DND-41 (cell line): ENCODE results near the gene TBCD.

Experiments
- CTCF ChIP-seq: IDR thresholded peaks from 2 replicates; pipeline ENCODE4 v1.5.1; 2012; ENCODE audit warnings: borderline replicate concordance, low read length, moderate library complexity, mild to moderate bottlenecking; ENCODE audit not compliant: poor library complexity, severe bottlenecking; ENCODE audit errors: extremely low read depth
- EZH2 ChIP-seq: IDR thresholded peaks from 3 replicates; pipeline ENCODE4 v1.6.1; 2012; ENCODE audit warnings: borderline replicate concordance, low read depth, mild to moderate bottlenecking, moderate library complexity, low read length, inconsistent platforms; ENCODE audit not compliant: severe bottlenecking

DNA sequence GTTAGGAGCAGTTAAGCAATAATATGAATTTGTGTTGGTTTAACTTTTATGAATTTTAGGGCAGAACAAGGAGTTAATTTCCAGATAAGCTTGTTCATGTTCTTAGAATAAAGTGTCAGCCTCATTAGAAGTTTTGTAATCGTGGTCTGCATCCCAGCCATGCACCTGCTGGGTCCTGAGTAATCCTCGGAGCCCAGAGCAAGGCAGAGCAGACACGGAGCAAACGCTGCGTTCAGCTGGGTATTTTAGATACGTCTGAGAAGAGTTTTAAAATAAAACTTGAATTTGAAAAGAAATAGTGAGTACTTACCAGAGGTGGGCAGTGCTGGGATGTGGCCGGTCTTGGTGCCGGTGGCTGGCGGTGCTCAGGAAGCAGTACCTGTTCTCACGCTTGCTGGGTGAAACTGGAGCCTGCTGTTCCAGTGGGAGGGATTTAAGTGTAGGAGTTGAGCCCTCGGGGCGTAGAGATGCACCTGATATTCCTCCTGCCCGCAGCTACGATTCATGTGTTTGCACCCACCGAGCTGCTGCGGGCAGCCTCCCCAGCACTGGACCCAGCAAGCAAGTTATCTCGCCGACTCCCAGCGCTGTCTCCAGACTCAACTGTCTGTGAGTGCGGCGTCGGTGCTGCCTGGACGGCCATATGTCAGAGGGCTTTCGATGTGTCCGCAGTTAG lies 87.9 kb downstream of the TBCD start, which contains the start of gene ZNF750:
- no peak for TF ChIP-seq EZH2
- TF ChIP-seq CTCF = no peak
